Thyroid gland (tissue), 4 donors: ENCODE results near the gene LIMCH1.

Experiments
- CTCF ChIP-seq, 6 experiments: fragments of 200-600 bp in 3 of 6; fragments of 450-650 bp in 3 of 6; sonication (generic) in 3 of 6; IDR thresholded peaks; one replicate each; pipeline ENCODE4 v1.5.1; 2016 to 2019; ENCODE audit warnings: antibody characterized with exemption in 6 of 6, mild to moderate bottlenecking in 2 of 6, inconsistent platforms in 1 of 6, moderate library complexity in 1 of 6
- POLR2A ChIP-seq, 2 donors: fragments of 450-650 bp; IDR thresholded peaks; one replicate each; pipeline ENCODE4 v1.6.1; 2017; ENCODE audit warnings: antibody characterized with exemption in 2 of 2, mild to moderate bottlenecking in 2 of 2, moderate library complexity in 1 of 2

DNA sequence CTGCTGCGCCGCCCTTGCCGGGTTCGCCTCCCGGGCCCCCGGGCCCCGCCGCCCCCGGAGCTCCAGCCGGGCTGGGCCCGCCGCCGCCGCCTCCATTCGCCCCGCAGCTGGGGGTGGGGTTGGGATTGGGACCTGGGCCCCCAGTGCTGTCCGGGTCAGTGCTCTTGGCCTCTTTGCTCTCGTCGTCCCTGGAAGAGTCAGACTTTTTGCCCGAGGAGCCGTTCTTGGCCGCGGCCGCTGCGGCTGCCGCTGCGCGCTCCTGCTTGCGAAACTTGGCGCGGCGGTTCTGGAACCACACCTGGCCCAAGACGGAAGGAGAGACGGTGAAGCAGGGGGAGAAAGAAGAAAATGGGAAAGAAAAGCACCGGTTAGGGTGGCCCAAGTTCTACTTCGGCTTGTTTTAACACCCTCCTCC is 208.1 kb downstream of the LIMCH1 start:
- no peak for TF ChIP-seq CTCF (IDR thresholded peaks at IDR 0.05)
- no peak for TF ChIP-seq POLR2A (IDR thresholded peaks at IDR 0.05)
